BLaER1 (cell line): ENCODE measurements around the gene KIF17.

Experiments
- H3K27ac ChIP-seq: shearing (Covaris generic); formaldehyde crosslinking; 2 replicates; pipeline ENCODE4 v1.8.1; 2022
- H3K27me3 ChIP-seq: shearing (Covaris generic); formaldehyde crosslinking; 2 replicates; pipeline ENCODE4 v1.8.1; 2022
- H3K36me3 ChIP-seq: shearing (Covaris generic); formaldehyde crosslinking; 2 replicates; pipeline ENCODE4 v1.8.1; 2022
- H3K4me1 ChIP-seq: shearing (Covaris generic); formaldehyde crosslinking; 2 replicates; pipeline ENCODE4 v1.8.1; 2022
- H3K4me2 ChIP-seq: shearing (Covaris generic); formaldehyde crosslinking; 2 replicates; pipeline ENCODE4 v1.8.1; 2022
- H3K4me3 ChIP-seq: shearing (Covaris generic); formaldehyde crosslinking; 2 replicates; pipeline ENCODE4 v1.8.1; 2022
- H3K9ac ChIP-seq: shearing (Covaris generic); formaldehyde crosslinking; 2 replicates; pipeline ENCODE4 v1.8.1; 2022
- H3K9me3 ChIP-seq: shearing (Covaris generic); formaldehyde crosslinking; 2 replicates; pipeline ENCODE4 v1.8.1; 2022
- H4K20me1 ChIP-seq: shearing (Covaris generic); formaldehyde crosslinking; 2 replicates; pipeline ENCODE4 v1.8.1; 2022
- Cebpa-rat ChIP-seq: shearing (Covaris generic); IDR thresholded peaks from 2 replicates; pipeline ENCODE4 v1.8.1; 2022

Gene KIF17

GRCh38 chr1:20654104-20654690, 63.6 kb downstream of the KIF17 start:
- Histone ChIP-seq H3K27ac (no peak overlapping the region), H4K20me1 (peaks cover 69% of the 10 kb centered on the region), H3K9me3 (no peaks in the 10 kb centered on the region), H3K4me2 (no peak overlapping the region), H3K36me3 (peaks cover 100% of the 10 kb centered on the region), H3K4me1 (peaks cover 8% of the 10 kb centered on the region), H3K4me3 (no peak overlapping the region), H3K9ac (no peak overlapping the region), H3K27me3 (no peaks in the 10 kb centered on the region)
- no peak for TF ChIP-seq Cebpa-rat

GRCh38 chr1:20652300-20652699, 65.5 kb downstream of the KIF17 start:
- H3K27ac ChIP-seq = no peak overlapping the region
- peaks cover 50% of the 10 kb centered on the region for H4K20me1 ChIP-seq
- no peaks in the 10 kb centered on the region for H3K27me3 ChIP-seq
- no peaks in the 10 kb centered on the region for H3K4me1 ChIP-seq
- H3K36me3 ChIP-seq = peaks cover 96% of the 10 kb centered on the region
- no peak overlapping the region for H3K4me3 ChIP-seq
- no peak overlapping the region for H3K9ac ChIP-seq
- no peaks in the 10 kb centered on the region for H3K9me3 ChIP-seq
- H3K4me2 ChIP-seq = no peak overlapping the region
- no peak for TF ChIP-seq Cebpa-rat

GRCh38 chr1:20648946-20649345, 68.9 kb downstream of the KIF17 start:
- Histone ChIP-seq H3K4me3 (no peak overlapping the region), H4K20me1 (peaks cover 20% of the 10 kb centered on the region), H3K4me1 (no peaks in the 10 kb centered on the region), H3K9me3 (no peaks in the 10 kb centered on the region), H3K4me2 (no peak overlapping the region), H3K36me3 (peaks cover 72% of the 10 kb centered on the region), H3K27me3 (no peaks in the 10 kb centered on the region), H3K27ac (no peak overlapping the region), H3K9ac (no peak overlapping the region)
- TF ChIP-seq Cebpa-rat = no peak

GRCh38 chr1:20648438-20648837, 69.4 kb downstream of the KIF17 start:
- Histone ChIP-seq H3K27me3 (no peaks in the 10 kb centered on the region), H3K4me2 (no peak overlapping the region), H3K36me3 (peaks cover 66% of the 10 kb centered on the region), H3K9ac (no peak overlapping the region), H3K4me1 (no peaks in the 10 kb centered on the region), H3K4me3 (no peak overlapping the region), H3K9me3 (no peaks in the 10 kb centered on the region), H3K27ac (no peak overlapping the region), H4K20me1 (peaks cover 15% of the 10 kb centered on the region)
- no peak for TF ChIP-seq Cebpa-rat

GRCh38 chr1:20645414-20645813, 72.4 kb downstream of the KIF17 start:
- Histone ChIP-seq H3K9ac (no peak overlapping the region), H3K4me1 (no peaks in the 10 kb centered on the region), H3K36me3 (peaks cover 36% of the 10 kb centered on the region), H3K27ac (no peak overlapping the region), H3K4me2 (no peak overlapping the region), H3K27me3 (no peaks in the 10 kb centered on the region), H3K9me3 (no peaks in the 10 kb centered on the region), H4K20me1 (no peaks in the 10 kb centered on the region; the same call in 1 of the 2 replicates), H3K4me3 (no peak overlapping the region)
- no peak for TF ChIP-seq Cebpa-rat

- Histone ChIP-seq H3K9me3 (no peaks in the 10 kb centered on the region), H3K4me2 (no peak overlapping the region), H3K27me3 (no peaks in the 10 kb centered on the region), H3K4me3 (no peak overlapping the region), H3K9ac (no peak overlapping the region), H3K36me3 (peaks cover 26% of the 10 kb centered on the region), H3K27ac (no peak overlapping the region), H4K20me1 (no peaks in the 10 kb centered on the region; the same call in 1 of the 2 replicates), H3K4me1 (no peaks in the 10 kb centered on the region)
- TF ChIP-seq Cebpa-rat = no peak
Observed at GRCh38 chr1:20644416-20644815, 73.4 kb downstream of the KIF17 start.

GRCh38 chr1:20643080-20643479, 74.7 kb downstream of the KIF17 start:
- H3K36me3 ChIP-seq = peaks cover 20% of the 10 kb centered on the region
- no peak overlapping the region for H3K9ac ChIP-seq
- H3K27me3 ChIP-seq = no peaks in the 10 kb centered on the region
- no peak overlapping the region for H3K4me3 ChIP-seq
- TF ChIP-seq Cebpa-rat = no peak
- no peaks in the 10 kb centered on the region for H3K4me1 ChIP-seq
- H3K9me3 ChIP-seq = no peaks in the 10 kb centered on the region
- no peaks in the 10 kb centered on the region; the same call in 1 of the 2 replicates for H4K20me1 ChIP-seq
- H3K27ac ChIP-seq = no peak overlapping the region
- H3K4me2 ChIP-seq = no peak overlapping the region

- no peak overlapping the region for H3K4me2 ChIP-seq
- no peak overlapping the region for H3K27ac ChIP-seq
- H3K27me3 ChIP-seq = no peaks in the 10 kb centered on the region
- H4K20me1 ChIP-seq = no peaks in the 10 kb centered on the region; the same call in 1 of the 2 replicates
- H3K9me3 ChIP-seq = no peaks in the 10 kb centered on the region
- H3K4me1 ChIP-seq = no peaks in the 10 kb centered on the region
- H3K9ac ChIP-seq = no peak overlapping the region
- peaks cover 21% of the 10 kb centered on the region for H3K36me3 ChIP-seq
- no peak for TF ChIP-seq Cebpa-rat
- H3K4me3 ChIP-seq = no peak overlapping the region
Observed at GRCh38 chr1:20641975-20642374, 75.8 kb downstream of the KIF17 start.

GRCh38 chr1:20640183-20640597, 77.6 kb downstream of the KIF17 start:
- Histone ChIP-seq H3K36me3 (peaks cover 21% of the 10 kb centered on the region), H3K4me2 (no peak overlapping the region), H3K9me3 (no peaks in the 10 kb centered on the region), H3K4me3 (no peak overlapping the region), H3K9ac (no peak overlapping the region), H3K4me1 (no peaks in the 10 kb centered on the region), H3K27ac (no peak overlapping the region), H3K27me3 (no peaks in the 10 kb centered on the region), H4K20me1 (no peaks in the 10 kb centered on the region; the same call in 1 of the 2 replicates)
- TF ChIP-seq Cebpa-rat = no peak

GRCh38 chr1:20636785-20637347, 80.9 kb downstream of the KIF17 start:
- no peak overlapping the region for H3K9ac ChIP-seq
- H3K36me3 ChIP-seq = peaks cover 12% of the 10 kb centered on the region
- H3K27ac ChIP-seq = no peak overlapping the region
- H4K20me1 ChIP-seq = peaks cover 4% of the 10 kb centered on the region
- H3K4me1 ChIP-seq = peaks cover 11% of the 10 kb centered on the region
- H3K4me3 ChIP-seq = no peak overlapping the region
- no peaks in the 10 kb centered on the region for H3K9me3 ChIP-seq
- no peaks in the 10 kb centered on the region for H3K27me3 ChIP-seq
- TF ChIP-seq Cebpa-rat = no peak
- H3K4me2 ChIP-seq = no peak overlapping the region
